Neural cell (in vitro differentiated cells): Measurements from ENCODE around the gene SPG11. TPM values are rescaled to one million over a fixed set of nuclear protein-coding genes. Genes with fewer than 3 reads are reported as not detected.

Source experiments
- H2AFZ ChIP-seq: fragments of 200-600, 300-800 bp; sonication (generic), shearing (Covaris generic); 2 replicates; pipeline ENCODE4 v1.6.0; 2014; ENCODE audit warnings: low read depth, mild to moderate bottlenecking, antibody characterized with exemption, low read length, moderate library complexity
- H3F3A ChIP-seq: fragments of 200-600 bp; shearing (Covaris generic); 2 replicates; pipeline ENCODE4 v1.6.1; 2016; ENCODE audit warnings: mild to moderate bottlenecking, moderate library complexity, mixed read lengths, antibody characterized with exemption, low read length; ENCODE audit not compliant: insufficient read depth, poor library complexity, severe bottlenecking
- H3K27ac ChIP-seq: fragments of 200-600, 300-800 bp; sonication (generic), shearing (Covaris generic); 2 replicates; pipeline ENCODE4 v1.5.1; 2014; ENCODE audit warnings: mild to moderate bottlenecking, low read length, moderate library complexity
- H3K27me3 ChIP-seq: fragments of 300-800, 200-600 bp; sonication (generic), shearing (Covaris generic); 2 replicates; pipeline ENCODE4 v1.6.0; 2014; ENCODE audit warnings: mild to moderate bottlenecking, low read depth, low read length, moderate library complexity; ENCODE audit not compliant: insufficient read depth
- H3K36me3 ChIP-seq: fragments of 300-800, 200-600 bp; sonication (generic), shearing (Covaris generic); 2 replicates; pipeline ENCODE4 v1.5.1; 2014; ENCODE audit warnings: mild to moderate bottlenecking, antibody characterized with exemption, low read length, moderate library complexity; ENCODE audit not compliant: insufficient read depth
- H3K4me2 ChIP-seq: fragments of 300-800, 200-600 bp; sonication (generic), shearing (Covaris generic); 2 replicates; pipeline ENCODE4 v1.6.0; 2014; ENCODE audit warnings: mild to moderate bottlenecking, low read length
- H3K4me3 ChIP-seq: fragments of 300-800, 200-600 bp; sonication (generic), shearing (Covaris generic); 2 replicates; pipeline ENCODE4 v1.5.1; 2014; ENCODE audit warnings: mild to moderate bottlenecking, low read length, moderate library complexity
- H3K79me2 ChIP-seq: fragments of 200-600 bp; shearing (Covaris generic); replicated peaks from 2 replicates; pipeline ENCODE4 v1.6.0; 2014; ENCODE audit warnings: mild to moderate bottlenecking, low read length, moderate library complexity; ENCODE audit not compliant: insufficient read depth
- H3K9ac ChIP-seq: fragments of 300-800, 200-600 bp; sonication (generic), shearing (Covaris generic); 2 replicates; pipeline ENCODE4 v1.6.1; 2016; ENCODE audit warnings: mild to moderate bottlenecking, low read length, mixed read lengths
- H3K9me2 ChIP-seq: fragments of 200-600 bp; shearing (Covaris generic); 2 replicates; pipeline ENCODE4 v1.6.1; 2016; ENCODE audit warnings: mild to moderate bottlenecking, low read length, mixed read lengths; ENCODE audit not compliant: insufficient read depth
- H3K9me3 ChIP-seq: fragments of 200-600, 300-800 bp; sonication (generic), shearing (Covaris generic); 2 replicates; pipeline ENCODE4 v1.6.1; 2016; ENCODE audit warnings: mild to moderate bottlenecking, mixed run types, low read length, moderate library complexity, mixed read lengths
- H4K20me1 ChIP-seq: fragments of 200-600 bp; shearing (Covaris generic); 2 replicates; pipeline ENCODE4 v1.6.1; 2016; ENCODE audit warnings: mild to moderate bottlenecking, mixed run types; ENCODE audit not compliant: insufficient read depth
- CTCF ChIP-seq: fragments of 450-650 bp; IDR thresholded peaks from 2 replicates; pipeline ENCODE4 v1.5.1; 2014; ENCODE audit warnings: antibody characterized with exemption, mild to moderate bottlenecking, moderate library complexity; ENCODE audit not compliant: poor library complexity, severe bottlenecking
- EP300 ChIP-seq: fragments of 450-650 bp; conservative IDR thresholded peaks from 2 replicates; pipeline ENCODE4 v1.6.1; 2014; ENCODE audit warnings: antibody characterized with exemption, mild to moderate bottlenecking, moderate library complexity; ENCODE audit not compliant: poor library complexity, severe bottlenecking
- EZH2 ChIP-seq: fragments of 200-600, 300-800 bp; shearing (Covaris generic), sonication (generic); IDR thresholded peaks from 2 replicates; pipeline ENCODE4 v1.6.1; 2014; ENCODE audit warnings: antibody characterized with exemption, low read length, borderline replicate concordance, mild to moderate bottlenecking; ENCODE audit not compliant: insufficient read depth, poor library complexity, severe bottlenecking
- MXI1 ChIP-seq: fragments of 450-650 bp; conservative IDR thresholded peaks from 2 replicates; pipeline ENCODE4 v1.6.1; 2014; ENCODE audit warnings: antibody characterized with exemption, mild to moderate bottlenecking; ENCODE audit not compliant: poor library complexity, severe bottlenecking
- POLR2AphosphoS5 ChIP-seq: IDR thresholded peaks from 2 replicates; pipeline ENCODE4 v1.6.1; 2012
- RAD21 ChIP-seq: fragments of 450-650 bp; conservative IDR thresholded peaks from 2 replicates; pipeline ENCODE4 v1.6.1; 2014; ENCODE audit warnings: antibody characterized with exemption, mild to moderate bottlenecking, moderate library complexity
- REST ChIP-seq: IDR thresholded peaks from 2 replicates; pipeline ENCODE4 v1.6.1; 2012; ENCODE audit warnings: borderline replicate concordance
- SMC3 ChIP-seq: fragments of 450-650 bp; conservative IDR thresholded peaks from 2 replicates; pipeline ENCODE4 v1.6.1; 2014; ENCODE audit warnings: antibody characterized with exemption, mild to moderate bottlenecking, moderate library complexity; ENCODE audit not compliant: poor library complexity
- TAF1 ChIP-seq: IDR thresholded peaks from 2 replicates; pipeline ENCODE4 v1.6.1; 2012; ENCODE audit warnings: low read depth
- polyA plus RNA-seq: library from polyadenylated mRNA; depleted of rRNA; stranded (reverse); fragments of >200 nt; gene quantifications from 2 replicates; pipeline ENCODE4 v1.2.3, GENCODE V29; 2014

Gene SPG11
- polyA plus RNA-seq, 1 donor from 2014 or later, result 52.2 TPM

- Histone ChIP-seq H3K27ac (no peak overlapping the region), H3K4me2 (no peak overlapping the region), H3K9me3 (no peaks in the 10 kb centered on the region), H3K4me3 (no peak overlapping the region), H3K27me3 (no peaks in the 10 kb centered on the region), H3K9me2 (no peaks in the 10 kb centered on the region), H3F3A (no peaks in the 10 kb centered on the region), H3K9ac (no peak overlapping the region), H3K79me2 (no peaks in the 10 kb centered on the region), H2AFZ (no peak overlapping the region), H3K36me3 (no peaks in the 10 kb centered on the region), H4K20me1 (no peaks in the 10 kb centered on the region)
- TF ChIP-seq REST (no peak), MXI1 (no peak), EZH2 (no peak), RAD21 (no peak), TAF1 (no peak), SMC3 (no peak), EP300 (no peak), CTCF (no peak), POLR2AphosphoS5 (no peak)
These were observed 13.2 kb upstream of the SPG11 start for GRCh38 chr15:44676676-44677075.

GRCh38 chr15:44675911-44676310 lies 12.4 kb upstream of the SPG11 start:
- Histone ChIP-seq H3K4me3 (no peak overlapping the region), H3K9me2 (no peaks in the 10 kb centered on the region), H3K79me2 (no peaks in the 10 kb centered on the region), H3K9ac (no peak overlapping the region), H3F3A (no peaks in the 10 kb centered on the region), H4K20me1 (no peaks in the 10 kb centered on the region), H3K36me3 (no peaks in the 10 kb centered on the region), H3K9me3 (no peaks in the 10 kb centered on the region), H3K27ac (no peak overlapping the region), H3K27me3 (no peaks in the 10 kb centered on the region), H3K4me2 (no peak overlapping the region), H2AFZ (no peak overlapping the region)
- no peak for TF ChIP-seq REST
- TF ChIP-seq POLR2AphosphoS5, result no peak
- TF ChIP-seq EP300, result no peak
- TF ChIP-seq CTCF, result no peak
